Stomach smooth muscle (tissue), 2 donors: ENCODE measurements around the gene PLD4.

Source experiments
- H3K27ac ChIP-seq: one replicate; pipeline ENCODE4 v1.7.0; 2013; ENCODE audit warnings: mild to moderate bottlenecking, low read length, inconsistent platforms
- H3K27me3 ChIP-seq, 2 donors: one replicate each; pipeline ENCODE4 v1.7.0; 2013; ENCODE audit warnings: low read length in 2 of 2; ENCODE audit not compliant: insufficient read depth in 2 of 2, control insufficient read depth in 1 of 2
- H3K36me3 ChIP-seq, 2 donors: one replicate each; pipeline ENCODE4 v1.7.0; 2013; ENCODE audit warnings: low read length in 2 of 2; ENCODE audit not compliant: control insufficient read depth in 2 of 2, insufficient read depth in 2 of 2
- H3K4me1 ChIP-seq: one replicate; pipeline ENCODE4 v1.7.0; 2013; ENCODE audit warnings: low read length; ENCODE audit not compliant: control insufficient read depth, insufficient read depth
- H3K4me3 ChIP-seq, 2 donors: one replicate each; pipeline ENCODE4 v1.7.0; 2013; ENCODE audit warnings: low read length in 2 of 2
- H3K9ac ChIP-seq, 2 donors: one replicate each; pipeline ENCODE4 v1.7.0; 2013; ENCODE audit warnings: low read length in 2 of 2, mild to moderate bottlenecking in 1 of 2
- H3K9me3 ChIP-seq, 2 donors: one replicate each; pipeline ENCODE4 v1.7.0; 2013; ENCODE audit warnings: low read length in 2 of 2; ENCODE audit not compliant: control insufficient read depth in 2 of 2
- donor health status: healthy.
- donor health status: Pancreatic carcinoma.

PLD4 gene

DNA sequence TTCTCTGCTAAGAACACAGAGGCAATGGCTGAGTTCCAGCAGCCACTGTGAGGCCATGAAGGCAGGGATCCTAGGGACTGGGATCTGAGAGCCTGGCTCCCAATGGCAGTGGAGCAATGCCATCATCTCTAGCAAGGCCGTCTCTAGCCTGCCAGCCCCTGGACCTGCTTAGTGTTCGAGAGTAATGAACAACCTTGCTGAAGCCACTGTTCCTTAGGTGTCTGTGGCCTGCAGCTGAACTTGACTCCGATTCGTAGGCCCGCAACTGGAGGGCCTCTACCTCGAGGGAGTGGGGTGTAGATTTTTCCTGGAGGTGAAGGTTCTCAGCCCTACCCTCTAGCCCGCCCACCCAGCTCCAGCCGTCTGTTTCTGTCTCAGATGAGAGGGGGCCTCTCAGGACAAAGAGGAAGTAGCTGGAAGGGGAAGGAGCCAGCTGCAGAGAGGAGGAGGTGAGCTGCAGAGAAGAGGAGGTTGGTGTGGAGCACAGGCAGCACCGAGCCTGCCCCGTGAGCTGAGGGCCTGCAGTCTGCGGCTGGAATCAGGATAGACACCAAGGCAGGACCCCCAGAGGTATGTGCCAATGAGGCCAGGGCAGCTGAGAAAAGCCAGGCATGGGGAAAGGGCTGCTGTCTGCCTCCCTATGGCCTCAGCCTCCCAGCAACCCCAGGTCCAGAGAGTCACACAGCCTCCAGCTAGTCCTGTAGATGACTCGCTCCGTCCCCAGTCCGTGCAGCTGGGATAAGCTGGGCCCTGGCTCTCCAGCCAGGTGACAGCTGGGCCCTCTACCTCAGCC lies at the start of gene PLD4:
Gene PLD4, plus strand, starts transcription at position 459 of the 793 bp plus-strand sequence. CDS start 2,262 bp downstream, outside the sequence.
- Histone ChIP-seq H3K27ac (no peak within 1 kb of the TSS), H3K4me1 (no peaks in the 10 kb centered on the region), H3K36me3 (no peaks in the 10 kb centered on the region), H3K27me3 (no peaks in the 10 kb centered on the region), H3K4me3 (no peak within 1 kb of the TSS), H3K9ac (no peak within 1 kb of the TSS), H3K9me3 (peaks cover 0 to 5% of the 10 kb centered on the region in 2 donors)

DNA sequence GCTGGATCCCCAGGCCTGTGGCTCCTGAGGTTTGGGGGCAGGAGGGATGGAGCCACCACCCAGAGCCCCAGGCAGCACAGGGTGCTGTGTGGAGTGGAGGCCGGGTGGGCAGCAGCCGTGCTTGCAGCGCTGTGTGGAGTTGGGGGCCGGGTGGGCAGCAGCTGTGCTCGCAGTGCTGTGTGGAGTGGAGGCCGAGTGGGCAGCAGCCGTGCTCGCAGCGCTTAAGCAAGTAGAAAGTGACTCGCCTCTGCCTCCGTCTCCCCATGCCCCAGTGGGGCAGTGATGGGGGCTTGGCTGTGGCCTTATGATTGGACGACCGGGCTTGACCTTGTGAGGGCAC lies 49.3 kb upstream of the PLD4 start:
- no peak overlapping the region for H3K27ac ChIP-seq

DNA sequence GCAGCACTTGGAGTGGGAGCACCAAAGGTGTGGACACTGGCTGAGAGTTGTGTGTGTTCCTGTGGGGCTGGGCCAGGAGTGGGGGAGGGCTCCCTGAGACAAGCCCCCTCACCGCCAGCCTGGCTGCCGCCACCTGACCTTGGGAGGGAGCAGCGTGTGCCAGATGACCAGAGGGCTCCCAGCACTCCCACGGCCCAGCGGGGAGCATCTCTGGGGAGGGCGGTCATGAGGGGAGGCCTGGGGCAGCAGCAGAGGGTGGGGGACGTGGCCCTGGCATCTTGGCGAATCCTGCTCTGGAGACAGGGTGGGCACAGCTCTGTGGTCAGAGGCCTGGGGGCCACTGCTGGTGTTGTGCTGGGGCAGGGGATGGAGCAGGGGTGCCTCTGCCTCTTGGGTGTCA lies 48.9 kb upstream of the PLD4 start:
- Histone ChIP-seq H3K4me1 (peaks cover 6% of the 10 kb centered on the region), H3K9me3 (no peaks in the 10 kb centered on the region), H3K9ac (no peak overlapping the region), H3K27ac (no peak overlapping the region), H3K4me3 (no peak overlapping the region), H3K36me3 (peaks cover 10 to 11% of the 10 kb centered on the region in 2 donors), H3K27me3 (no peaks in the 10 kb centered on the region)

More for the DNA sequence above, 49.3 kb upstream of the PLD4 start:
- peaks cover 6 to 7% of the 10 kb centered on the region in 2 donors for H3K36me3 ChIP-seq
- H3K4me3 ChIP-seq = no peak overlapping the region
- no peak overlapping the region for H3K9ac ChIP-seq
- no peaks in the 10 kb centered on the region for H3K27me3 ChIP-seq
- H3K4me1 ChIP-seq = peaks cover 6% of the 10 kb centered on the region
- no peaks in the 10 kb centered on the region for H3K9me3 ChIP-seq

GRCh38 chr14:104876251-104876699 lies 48.4 kb upstream of the PLD4 start:
- H3K4me1 ChIP-seq = peaks cover 5% of the 10 kb centered on the region
- peaks cover 11 to 13% of the 10 kb centered on the region in 2 donors for H3K36me3 ChIP-seq
- no peaks in the 10 kb centered on the region for H3K9me3 ChIP-seq
- no peak overlapping the region for H3K4me3 ChIP-seq
- no peak overlapping the region for H3K9ac ChIP-seq
- H3K27ac ChIP-seq = no peak overlapping the region
- no peaks in the 10 kb centered on the region for H3K27me3 ChIP-seq

GRCh38 chr14:104877066-104877805 lies 47.4 kb upstream of the PLD4 start:
- Histone ChIP-seq H3K27ac (no peak overlapping the region), H3K9me3 (no peaks in the 10 kb centered on the region), H3K27me3 (no peaks in the 10 kb centered on the region), H3K9ac (no peak overlapping the region), H3K4me1 (no peaks in the 10 kb centered on the region), H3K36me3 (peaks cover 13% of the 10 kb centered on the region in 2 donors), H3K4me3 (no peak overlapping the region)

GRCh38 chr14:104877806-104878550 lies 46.7 kb upstream of the PLD4 start:
- H3K4me1 ChIP-seq = no peaks in the 10 kb centered on the region
- H3K27ac ChIP-seq = no peak overlapping the region
- H3K4me3 ChIP-seq = no peak overlapping the region
- H3K9ac ChIP-seq = no peak overlapping the region
- no peaks in the 10 kb centered on the region for H3K27me3 ChIP-seq
- no peaks in the 10 kb centered on the region for H3K9me3 ChIP-seq
- H3K36me3 ChIP-seq = peaks cover 13% of the 10 kb centered on the region in 2 donors

DNA sequence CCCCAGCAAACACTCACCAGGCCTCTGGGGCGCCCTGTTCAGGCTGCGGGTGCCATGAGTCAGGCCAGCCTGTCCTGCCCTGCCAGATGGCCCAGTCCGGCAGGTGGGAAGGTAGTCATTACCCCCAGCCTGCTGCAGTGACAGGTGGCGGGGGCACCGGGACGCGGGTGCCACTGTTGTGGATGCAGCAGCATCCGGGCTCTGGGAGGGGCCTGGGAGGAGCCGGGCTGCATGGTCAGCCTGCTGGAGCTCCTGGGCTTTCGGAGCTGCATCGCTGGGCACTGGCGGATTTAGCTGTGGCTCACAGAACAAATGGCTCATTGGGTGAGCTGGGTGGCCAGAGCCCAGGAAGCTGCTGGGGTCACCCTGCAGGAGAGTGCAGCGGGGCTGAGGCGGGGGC lies 46.1 kb upstream of the PLD4 start:
- Histone ChIP-seq H3K4me1 (no peaks in the 10 kb centered on the region), H3K9ac (no peak overlapping the region), H3K36me3 (peaks cover 13 to 17% of the 10 kb centered on the region in 2 donors), H3K27me3 (no peaks in the 10 kb centered on the region), H3K9me3 (no peaks in the 10 kb centered on the region), H3K27ac (no peak overlapping the region), H3K4me3 (no peak overlapping the region)

GRCh38 chr14:104879201-104879982 lies 45.3 kb upstream of the PLD4 start:
- peaks cover 13 to 17% of the 10 kb centered on the region in 2 donors for H3K36me3 ChIP-seq
- H3K4me3 ChIP-seq = no peak overlapping the region
- H3K4me1 ChIP-seq = no peaks in the 10 kb centered on the region
- H3K27me3 ChIP-seq = no peaks in the 10 kb centered on the region
- no peak overlapping the region for H3K9ac ChIP-seq
- H3K9me3 ChIP-seq = no peaks in the 10 kb centered on the region
- no peak overlapping the region for H3K27ac ChIP-seq

GRCh38 chr14:104879983-104880565 lies 44.6 kb upstream of the PLD4 start:
- H3K9me3 ChIP-seq = no peaks in the 10 kb centered on the region
- H3K9ac ChIP-seq = no peak overlapping the region
- H3K27me3 ChIP-seq = no peaks in the 10 kb centered on the region
- peaks cover 13 to 17% of the 10 kb centered on the region in 2 donors for H3K36me3 ChIP-seq
- no peak overlapping the region for H3K4me3 ChIP-seq
- H3K4me1 ChIP-seq = no peaks in the 10 kb centered on the region
- no peak overlapping the region for H3K27ac ChIP-seq
